ENCODE results near the gene SLC45A2.

DNA sequence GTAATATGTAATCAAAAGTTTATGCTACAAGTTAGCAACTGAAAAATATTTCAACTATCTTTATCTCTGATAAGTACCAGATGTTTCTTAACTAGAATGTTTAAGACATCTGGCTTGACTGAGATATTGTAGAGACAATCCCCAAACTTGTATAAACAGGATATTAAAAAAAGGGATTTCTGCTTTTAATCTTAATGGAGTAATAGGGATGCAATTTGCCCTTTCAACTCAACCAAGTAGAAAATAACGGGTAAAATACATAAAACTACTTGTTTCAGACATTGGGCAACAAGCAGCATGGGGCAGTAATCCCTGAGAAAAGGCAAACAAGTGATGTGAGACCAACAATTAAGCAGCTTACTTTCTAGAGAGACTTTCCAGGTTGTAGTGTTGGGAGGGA, 83.3 kb downstream of the SLC45A2 start:
- TF ChIP-seq, protein P1, sequence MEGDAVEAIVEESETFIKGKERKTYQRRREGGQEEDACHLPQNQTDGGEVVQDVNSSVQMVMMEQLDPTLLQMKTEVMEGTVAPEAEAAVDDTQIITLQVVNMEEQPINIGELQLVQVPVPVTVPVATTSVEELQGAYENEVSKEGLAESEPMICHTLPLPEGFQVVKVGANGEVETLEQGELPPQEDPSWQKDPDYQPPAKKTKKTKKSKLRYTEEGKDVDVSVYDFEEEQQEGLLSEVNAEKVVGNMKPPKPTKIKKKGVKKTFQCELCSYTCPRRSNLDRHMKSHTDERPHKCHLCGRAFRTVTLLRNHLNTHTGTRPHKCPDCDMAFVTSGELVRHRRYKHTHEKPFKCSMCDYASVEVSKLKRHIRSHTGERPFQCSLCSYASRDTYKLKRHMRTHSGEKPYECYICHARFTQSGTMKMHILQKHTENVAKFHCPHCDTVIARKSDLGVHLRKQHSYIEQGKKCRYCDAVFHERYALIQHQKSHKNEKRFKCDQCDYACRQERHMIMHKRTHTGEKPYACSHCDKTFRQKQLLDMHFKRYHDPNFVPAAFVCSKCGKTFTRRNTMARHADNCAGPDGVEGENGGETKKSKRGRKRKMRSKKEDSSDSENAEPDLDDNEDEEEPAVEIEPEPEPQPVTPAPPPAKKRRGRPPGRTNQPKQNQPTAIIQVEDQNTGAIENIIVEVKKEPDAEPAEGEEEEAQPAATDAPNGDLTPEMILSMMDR (IDR thresholded peaks at IDR 0.05): no peak
- no peak for TF ChIP-seq EZH2phosphoT487 (IDR thresholded peaks at IDR 0.05)
